Gastrocnemius medialis (tissue), 4 donors: ENCODE data around the gene RTN4RL1.

ENCODE experiments used
- POLR2A ChIP-seq, 2 donors: fragments of 450-650 bp; IDR thresholded peaks; one replicate each; pipeline ENCODE4 v1.6.1; 2017; ENCODE audit warnings: antibody characterized with exemption in 2 of 2, mild to moderate bottlenecking in 2 of 2, moderate library complexity in 2 of 2
- TF ChIP-seq, protein P1 (sequence below), 5 experiments: fragments of 450-650 bp in 3 of 5; fragments of 200-600 bp in 2 of 5; sonication (generic) in 2 of 5; IDR thresholded peaks in 4 of 5; conservative IDR thresholded peaks in 1 of 5; 1 replicate in 4 of 5; 2 replicates in 1 of 5; pipeline ENCODE4 v1.5.1; 2016 to 2019; ENCODE audit warnings: antibody characterized with exemption in 5 of 5, mild to moderate bottlenecking in 3 of 5, moderate library complexity in 3 of 5

DNA sequence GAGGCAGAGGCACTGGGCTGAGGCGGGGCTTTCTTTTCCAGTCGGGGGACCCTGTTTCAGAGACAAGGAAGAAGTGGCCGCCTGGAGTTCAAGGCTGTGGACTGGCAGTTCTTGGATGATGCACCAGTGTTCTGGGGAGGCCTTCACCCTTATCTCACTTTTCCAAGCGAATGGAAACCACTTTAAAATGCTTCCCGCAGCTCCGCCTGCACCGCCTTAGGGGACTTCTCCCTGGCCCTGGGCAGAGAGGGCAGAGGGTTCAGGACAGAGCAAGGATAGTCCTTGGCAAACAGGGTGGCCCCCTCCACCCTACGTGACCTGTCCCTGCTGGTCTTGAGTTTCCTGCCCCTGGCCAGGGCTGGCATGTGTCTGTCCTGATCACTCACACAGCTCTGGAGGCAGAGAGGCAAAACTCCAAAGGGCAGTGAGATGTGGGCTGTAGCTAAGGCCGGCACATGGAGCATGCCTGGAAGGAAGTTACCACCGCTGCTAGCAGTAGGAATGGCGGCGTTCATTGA is 20.6 kb downstream of the RTN4RL1 start:
- TF ChIP-seq, protein P1, sequence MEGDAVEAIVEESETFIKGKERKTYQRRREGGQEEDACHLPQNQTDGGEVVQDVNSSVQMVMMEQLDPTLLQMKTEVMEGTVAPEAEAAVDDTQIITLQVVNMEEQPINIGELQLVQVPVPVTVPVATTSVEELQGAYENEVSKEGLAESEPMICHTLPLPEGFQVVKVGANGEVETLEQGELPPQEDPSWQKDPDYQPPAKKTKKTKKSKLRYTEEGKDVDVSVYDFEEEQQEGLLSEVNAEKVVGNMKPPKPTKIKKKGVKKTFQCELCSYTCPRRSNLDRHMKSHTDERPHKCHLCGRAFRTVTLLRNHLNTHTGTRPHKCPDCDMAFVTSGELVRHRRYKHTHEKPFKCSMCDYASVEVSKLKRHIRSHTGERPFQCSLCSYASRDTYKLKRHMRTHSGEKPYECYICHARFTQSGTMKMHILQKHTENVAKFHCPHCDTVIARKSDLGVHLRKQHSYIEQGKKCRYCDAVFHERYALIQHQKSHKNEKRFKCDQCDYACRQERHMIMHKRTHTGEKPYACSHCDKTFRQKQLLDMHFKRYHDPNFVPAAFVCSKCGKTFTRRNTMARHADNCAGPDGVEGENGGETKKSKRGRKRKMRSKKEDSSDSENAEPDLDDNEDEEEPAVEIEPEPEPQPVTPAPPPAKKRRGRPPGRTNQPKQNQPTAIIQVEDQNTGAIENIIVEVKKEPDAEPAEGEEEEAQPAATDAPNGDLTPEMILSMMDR (IDR thresholded peaks at IDR 0.05 in 4 of 5, conservative IDR thresholded peaks at IDR 0.05 in 1 of 5) = no peak
- TF ChIP-seq POLR2A (IDR thresholded peaks at IDR 0.05) = no peak
